SK-N-SH treated with all-trans-retinoic acid at 6 μM for 48 hours (cell line): Measurements from ENCODE around the gene PARPBP.
A peak's percentile ranks its signal among the peaks of the same experiment; 100 is the strongest.

ENCODE experiments used
- ATAC-seq: fragments of 200-7000 bp; cut with Tn5 transposase; 3 replicates; pipeline ENCODE4 v1.9.1; 2020; ENCODE audit warnings: mild to moderate bottlenecking, moderate library complexity
- BACH2 ChIP-seq: fragments of 250-450 bp; sonication (Bioruptor Pico); IDR thresholded peaks from 2 replicates; pipeline ENCODE4 v1.9.0; 2021; ENCODE audit warnings: mild to moderate bottlenecking, borderline replicate concordance
- ESRRG ChIP-seq: fragments of 250-450 bp; sonication (Bioruptor Pico); IDR thresholded peaks from 2 replicates; pipeline ENCODE4 v1.6.1; 2021; ENCODE audit warnings: mild to moderate bottlenecking
- GLIS3 ChIP-seq: fragments of 250-450 bp; sonication (Bioruptor Pico); IDR thresholded peaks from 2 replicates; pipeline ENCODE4 v1.5.0; 2020; ENCODE audit warnings: mild to moderate bottlenecking, moderate library complexity
- ISL1 ChIP-seq: fragments of 250-450 bp; sonication (Bioruptor Pico); IDR thresholded peaks from 2 replicates; pipeline ENCODE4 v2.1.2; 2022; ENCODE audit warnings: mild to moderate bottlenecking, moderate library complexity
- PPARA ChIP-seq: fragments of 250-450 bp; sonication (Bioruptor Pico); IDR thresholded peaks from 2 replicates; pipeline ENCODE4 v1.5.0; 2020; ENCODE audit warnings: mild to moderate bottlenecking, borderline replicate concordance
- RARB ChIP-seq: fragments of 250-450 bp; sonication (Bioruptor Pico); IDR thresholded peaks from 2 replicates; pipeline ENCODE4 v1.8.0; 2021; ENCODE audit warnings: mild to moderate bottlenecking, moderate library complexity
- SNAI2 ChIP-seq: fragments of 250-450 bp; sonication (Bioruptor Pico); IDR thresholded peaks from 2 replicates; pipeline ENCODE4 v1.5.0; 2020; ENCODE audit warnings: mild to moderate bottlenecking, moderate library complexity
- TCF4 ChIP-seq: fragments of 250-450 bp; sonication (Bioruptor Pico); IDR thresholded peaks from 2 replicates; pipeline ENCODE4 v1.8.0; 2021; ENCODE audit warnings: mild to moderate bottlenecking, moderate library complexity, borderline replicate concordance
- TOX ChIP-seq: fragments of 250-450 bp; sonication (Bioruptor Pico); IDR thresholded peaks from 2 replicates; pipeline ENCODE4 v1.8.0; 2021; ENCODE audit warnings: mild to moderate bottlenecking, moderate library complexity, borderline replicate concordance
- ZFP3 ChIP-seq: fragments of 250-450 bp; sonication (Bioruptor Pico); IDR thresholded peaks from 2 replicates; pipeline ENCODE4 v1.5.0; 2020; ENCODE audit warnings: mild to moderate bottlenecking, moderate library complexity
- ZFP30 ChIP-seq: fragments of 450-650 bp; formaldehyde crosslinking; IDR thresholded peaks from 2 replicates; pipeline ENCODE4 v1.5.0; 2022; ENCODE audit warnings: mild to moderate bottlenecking, moderate library complexity
- ZNF565 ChIP-seq: fragments of 450-650 bp; formaldehyde crosslinking; conservative IDR thresholded peaks from 2 replicates; pipeline ENCODE4 v1.5.0; 2020; ENCODE audit warnings: low read depth, mild to moderate bottlenecking, moderate library complexity
- ZNF8 ChIP-seq: fragments of 450-650 bp; formaldehyde crosslinking; IDR thresholded peaks from 2 replicates; pipeline ENCODE4 v1.5.0; 2020; ENCODE audit warnings: mild to moderate bottlenecking, moderate library complexity
- TF ChIP-seq, protein P1 (sequence below): fragments of 250-450 bp; sonication (Bioruptor Pico); IDR thresholded peaks from 2 replicates; pipeline ENCODE4 v1.8.0; 2021; ENCODE audit warnings: low read depth, mild to moderate bottlenecking, moderate library complexity, borderline replicate concordance
- TF ChIP-seq, protein P2 (sequence below): fragments of 250-450 bp; sonication (Bioruptor Pico); IDR thresholded peaks from 2 replicates; pipeline ENCODE4 v1.8.0; 2020; ENCODE audit warnings: mild to moderate bottlenecking, moderate library complexity, borderline replicate concordance
- TF ChIP-seq, protein P3 (sequence below): fragments of 250-450 bp; sonication (Bioruptor Pico); IDR thresholded peaks from 2 replicates; pipeline ENCODE4 v1.5.1; 2020; ENCODE audit warnings: low read depth, mild to moderate bottlenecking, moderate library complexity
- TF ChIP-seq, protein P4 (sequence below): fragments of 250-450 bp; sonication (Bioruptor Pico); IDR thresholded peaks from 2 replicates; pipeline ENCODE4 v1.5.0; 2020; ENCODE audit warnings: mild to moderate bottlenecking, moderate library complexity

PARPBP gene

DNA sequence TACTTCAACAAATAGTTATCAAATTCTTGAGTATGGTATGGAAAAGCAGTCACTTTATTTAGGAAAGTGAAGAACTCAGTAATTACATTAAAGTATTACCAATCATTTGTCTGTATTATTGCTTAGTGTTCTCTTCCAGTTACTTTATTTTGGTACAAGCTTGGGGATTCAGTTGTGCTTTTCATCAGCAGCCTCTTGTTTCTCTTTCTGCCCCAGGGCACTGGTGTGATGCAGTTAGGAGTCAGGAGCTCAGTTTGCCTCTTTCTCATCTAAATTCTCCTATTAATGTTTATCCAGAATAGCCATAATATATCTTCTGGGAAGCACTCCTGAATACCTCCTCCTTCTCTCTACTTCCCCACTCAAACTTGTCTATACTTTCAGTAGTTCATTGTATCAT, 52.0 kb downstream of the PARPBP start:
- no peak for ATAC-seq
- TF ChIP-seq BACH2 (no peak), TOX (CRISPR knock-in tag) (no peak), PPARA (no peak)
- TF ChIP-seq, protein P1, sequence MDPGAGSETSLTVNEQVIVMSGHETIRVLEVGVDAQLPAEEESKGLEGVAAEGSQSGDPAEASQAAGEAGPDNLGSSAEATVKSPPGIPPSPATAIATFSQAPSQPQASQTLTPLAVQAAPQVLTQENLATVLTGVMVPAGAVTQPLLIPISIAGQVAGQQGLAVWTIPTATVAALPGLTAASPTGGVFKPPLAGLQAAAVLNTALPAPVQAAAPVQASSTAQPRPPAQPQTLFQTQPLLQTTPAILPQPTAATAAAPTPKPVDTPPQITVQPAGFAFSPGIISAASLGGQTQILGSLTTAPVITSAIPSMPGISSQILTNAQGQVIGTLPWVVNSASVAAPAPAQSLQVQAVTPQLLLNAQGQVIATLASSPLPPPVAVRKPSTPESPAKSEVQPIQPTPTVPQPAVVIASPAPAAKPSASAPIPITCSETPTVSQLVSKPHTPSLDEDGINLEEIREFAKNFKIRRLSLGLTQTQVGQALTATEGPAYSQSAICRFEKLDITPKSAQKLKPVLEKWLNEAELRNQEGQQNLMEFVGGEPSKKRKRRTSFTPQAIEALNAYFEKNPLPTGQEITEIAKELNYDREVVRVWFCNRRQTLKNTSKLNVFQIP (CRISPR knock-in tag): no peak
- TF ChIP-seq, protein P2, sequence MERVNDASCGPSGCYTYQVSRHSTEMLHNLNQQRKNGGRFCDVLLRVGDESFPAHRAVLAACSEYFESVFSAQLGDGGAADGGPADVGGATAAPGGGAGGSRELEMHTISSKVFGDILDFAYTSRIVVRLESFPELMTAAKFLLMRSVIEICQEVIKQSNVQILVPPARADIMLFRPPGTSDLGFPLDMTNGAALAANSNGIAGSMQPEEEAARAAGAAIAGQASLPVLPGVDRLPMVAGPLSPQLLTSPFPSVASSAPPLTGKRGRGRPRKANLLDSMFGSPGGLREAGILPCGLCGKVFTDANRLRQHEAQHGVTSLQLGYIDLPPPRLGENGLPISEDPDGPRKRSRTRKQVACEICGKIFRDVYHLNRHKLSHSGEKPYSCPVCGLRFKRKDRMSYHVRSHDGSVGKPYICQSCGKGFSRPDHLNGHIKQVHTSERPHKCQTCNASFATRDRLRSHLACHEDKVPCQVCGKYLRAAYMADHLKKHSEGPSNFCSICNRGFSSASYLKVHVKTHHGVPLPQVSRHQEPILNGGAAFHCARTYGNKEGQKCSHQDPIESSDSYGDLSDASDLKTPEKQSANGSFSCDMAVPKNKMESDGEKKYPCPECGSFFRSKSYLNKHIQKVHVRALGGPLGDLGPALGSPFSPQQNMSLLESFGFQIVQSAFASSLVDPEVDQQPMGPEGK (CRISPR knock-in tag): no peak

DNA sequence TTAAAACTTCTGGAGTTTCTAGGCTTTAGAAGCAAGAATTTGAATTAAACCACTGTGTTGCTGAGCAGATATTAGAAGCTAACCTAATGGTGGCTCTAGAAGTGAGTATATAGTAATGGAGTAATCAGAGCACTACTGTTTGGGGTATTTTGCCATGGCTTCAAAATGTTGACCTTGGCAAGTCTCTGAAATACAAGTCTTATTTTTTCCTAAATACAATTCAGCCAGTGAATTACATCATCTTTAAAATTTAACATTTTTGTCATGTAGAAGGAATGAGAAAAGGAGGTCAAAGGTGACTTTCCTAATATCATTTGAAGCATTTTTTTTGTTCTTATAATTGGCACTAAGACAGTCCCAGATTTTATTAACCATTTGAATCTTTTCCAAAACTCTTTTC, 52.5 kb downstream of the PARPBP start:
- TF ChIP-seq GLIS3: no peak
- no peak for TF ChIP-seq ZNF565 (CRISPR knock-in tag)
- TF ChIP-seq PPARA: no peak
- TF ChIP-seq ESRRG (CRISPR knock-in tag): no peak
- TF ChIP-seq RARB (CRISPR knock-in tag): no peak
- TF ChIP-seq SNAI2 (CRISPR knock-in tag): no peak
- TF ChIP-seq ISL1 (CRISPR knock-in tag): peak; percentile 36
- TF ChIP-seq, protein P3, sequence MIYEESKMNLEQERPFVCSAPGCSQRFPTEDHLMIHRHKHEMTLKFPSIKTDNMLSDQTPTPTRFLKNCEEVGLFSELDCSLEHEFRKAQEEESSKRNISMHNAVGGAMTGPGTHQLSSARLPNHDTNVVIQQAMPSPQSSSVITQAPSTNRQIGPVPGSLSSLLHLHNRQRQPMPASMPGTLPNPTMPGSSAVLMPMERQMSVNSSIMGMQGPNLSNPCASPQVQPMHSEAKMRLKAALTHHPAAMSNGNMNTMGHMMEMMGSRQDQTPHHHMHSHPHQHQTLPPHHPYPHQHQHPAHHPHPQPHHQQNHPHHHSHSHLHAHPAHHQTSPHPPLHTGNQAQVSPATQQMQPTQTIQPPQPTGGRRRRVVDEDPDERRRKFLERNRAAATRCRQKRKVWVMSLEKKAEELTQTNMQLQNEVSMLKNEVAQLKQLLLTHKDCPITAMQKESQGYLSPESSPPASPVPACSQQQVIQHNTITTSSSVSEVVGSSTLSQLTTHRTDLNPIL: 0 out of 2 replicates have a peak, but pooled peaks have one; percentile 31
- TF ChIP-seq, protein P2 (CRISPR knock-in tag): no peak
- TF ChIP-seq, protein P1 (CRISPR knock-in tag): no peak
- TF ChIP-seq TOX (CRISPR knock-in tag): no peak
- ATAC-seq: no peak

DNA sequence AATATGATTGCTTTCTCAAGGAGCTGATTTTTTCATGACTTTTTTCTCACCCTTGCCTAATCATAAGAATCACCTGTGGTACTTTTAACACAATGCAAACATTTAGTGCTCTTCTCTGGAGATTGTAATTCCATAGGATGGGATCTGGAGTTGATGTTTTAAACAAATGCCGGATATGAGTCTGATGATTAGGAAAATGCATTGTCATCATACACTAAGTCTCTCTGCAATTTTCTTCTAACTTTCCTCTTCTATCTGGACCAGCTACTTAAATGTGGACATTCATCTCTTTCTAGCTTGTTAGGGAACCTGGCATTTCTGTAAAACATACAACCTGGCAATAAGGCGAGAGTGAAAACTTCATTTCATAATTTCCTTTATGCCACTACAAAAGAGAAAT, 54.1 kb downstream of the PARPBP start:
- no peak for TF ChIP-seq ZFP3
- no peak for TF ChIP-seq ESRRG (CRISPR knock-in tag)
- no peak for TF ChIP-seq ZNF565 (CRISPR knock-in tag)
- no peak for TF ChIP-seq SNAI2 (CRISPR knock-in tag)
- TF ChIP-seq, protein P4, sequence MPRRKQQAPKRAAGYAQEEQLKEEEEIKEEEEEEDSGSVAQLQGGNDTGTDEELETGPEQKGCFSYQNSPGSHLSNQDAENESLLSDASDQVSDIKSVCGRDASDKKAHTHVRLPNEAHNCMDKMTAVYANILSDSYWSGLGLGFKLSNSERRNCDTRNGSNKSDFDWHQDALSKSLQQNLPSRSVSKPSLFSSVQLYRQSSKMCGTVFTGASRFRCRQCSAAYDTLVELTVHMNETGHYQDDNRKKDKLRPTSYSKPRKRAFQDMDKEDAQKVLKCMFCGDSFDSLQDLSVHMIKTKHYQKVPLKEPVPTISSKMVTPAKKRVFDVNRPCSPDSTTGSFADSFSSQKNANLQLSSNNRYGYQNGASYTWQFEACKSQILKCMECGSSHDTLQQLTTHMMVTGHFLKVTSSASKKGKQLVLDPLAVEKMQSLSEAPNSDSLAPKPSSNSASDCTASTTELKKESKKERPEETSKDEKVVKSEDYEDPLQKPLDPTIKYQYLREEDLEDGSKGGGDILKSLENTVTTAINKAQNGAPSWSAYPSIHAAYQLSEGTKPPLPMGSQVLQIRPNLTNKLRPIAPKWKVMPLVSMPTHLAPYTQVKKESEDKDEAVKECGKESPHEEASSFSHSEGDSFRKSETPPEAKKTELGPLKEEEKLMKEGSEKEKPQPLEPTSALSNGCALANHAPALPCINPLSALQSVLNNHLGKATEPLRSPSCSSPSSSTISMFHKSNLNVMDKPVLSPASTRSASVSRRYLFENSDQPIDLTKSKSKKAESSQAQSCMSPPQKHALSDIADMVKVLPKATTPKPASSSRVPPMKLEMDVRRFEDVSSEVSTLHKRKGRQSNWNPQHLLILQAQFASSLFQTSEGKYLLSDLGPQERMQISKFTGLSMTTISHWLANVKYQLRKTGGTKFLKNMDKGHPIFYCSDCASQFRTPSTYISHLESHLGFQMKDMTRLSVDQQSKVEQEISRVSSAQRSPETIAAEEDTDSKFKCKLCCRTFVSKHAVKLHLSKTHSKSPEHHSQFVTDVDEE (CRISPR knock-in tag): no peak
- TF ChIP-seq ZFP30: no peak
- no peak for TF ChIP-seq ZNF8
- TF ChIP-seq, protein P2 (CRISPR knock-in tag): no peak
- TF ChIP-seq PPARA: no peak
- no peak for TF ChIP-seq TCF4
- TF ChIP-seq BACH2: no peak
- ATAC-seq: no peak
